ENCODE measurements around the gene POU2F1.

POU2F1 gene

DNA sequence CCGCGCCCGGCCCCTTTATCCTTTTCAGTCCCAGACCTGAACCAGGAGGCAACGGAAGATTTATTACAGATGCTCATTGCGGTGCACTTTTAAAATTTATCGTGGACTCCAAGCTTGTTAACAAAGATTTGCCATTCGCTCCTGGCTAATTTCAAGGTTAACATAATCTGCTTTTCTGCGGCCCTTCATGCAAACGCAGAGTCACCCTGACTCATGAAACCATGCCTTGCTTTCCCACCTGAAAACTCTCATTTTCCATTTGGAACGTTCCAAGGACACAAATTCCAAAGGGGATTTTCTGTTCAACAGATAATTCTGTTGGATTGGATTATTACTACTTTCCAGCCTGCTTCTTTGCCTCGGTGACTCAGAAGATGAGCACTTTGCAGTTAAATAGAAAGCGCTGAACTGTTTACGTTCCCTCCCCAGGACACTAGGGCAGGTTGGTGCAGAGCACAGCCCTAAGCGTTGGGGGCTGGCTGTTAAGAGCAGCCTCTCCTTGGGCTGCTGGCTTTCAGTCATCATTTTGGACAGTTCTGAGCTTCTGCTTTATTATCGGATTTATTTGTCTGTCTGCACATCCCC, 246.5 kb downstream of the POU2F1 start:
- TF ChIP-seq, protein P1, sequence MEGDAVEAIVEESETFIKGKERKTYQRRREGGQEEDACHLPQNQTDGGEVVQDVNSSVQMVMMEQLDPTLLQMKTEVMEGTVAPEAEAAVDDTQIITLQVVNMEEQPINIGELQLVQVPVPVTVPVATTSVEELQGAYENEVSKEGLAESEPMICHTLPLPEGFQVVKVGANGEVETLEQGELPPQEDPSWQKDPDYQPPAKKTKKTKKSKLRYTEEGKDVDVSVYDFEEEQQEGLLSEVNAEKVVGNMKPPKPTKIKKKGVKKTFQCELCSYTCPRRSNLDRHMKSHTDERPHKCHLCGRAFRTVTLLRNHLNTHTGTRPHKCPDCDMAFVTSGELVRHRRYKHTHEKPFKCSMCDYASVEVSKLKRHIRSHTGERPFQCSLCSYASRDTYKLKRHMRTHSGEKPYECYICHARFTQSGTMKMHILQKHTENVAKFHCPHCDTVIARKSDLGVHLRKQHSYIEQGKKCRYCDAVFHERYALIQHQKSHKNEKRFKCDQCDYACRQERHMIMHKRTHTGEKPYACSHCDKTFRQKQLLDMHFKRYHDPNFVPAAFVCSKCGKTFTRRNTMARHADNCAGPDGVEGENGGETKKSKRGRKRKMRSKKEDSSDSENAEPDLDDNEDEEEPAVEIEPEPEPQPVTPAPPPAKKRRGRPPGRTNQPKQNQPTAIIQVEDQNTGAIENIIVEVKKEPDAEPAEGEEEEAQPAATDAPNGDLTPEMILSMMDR (IDR thresholded peaks at IDR 0.05; ENCODE audit: extremely low read depth, insufficient read depth, missing control alignments), result no peak
- DNase-seq (ENCODE audit: low spot score), result no peak
- in situ Hi-C loops (cut with MboI; ENCODE audit: low pct_unique_long_range_greater_than_20kb, low sequenced_read_pairs, unreplicated experiment), result no loop called here

DNA sequence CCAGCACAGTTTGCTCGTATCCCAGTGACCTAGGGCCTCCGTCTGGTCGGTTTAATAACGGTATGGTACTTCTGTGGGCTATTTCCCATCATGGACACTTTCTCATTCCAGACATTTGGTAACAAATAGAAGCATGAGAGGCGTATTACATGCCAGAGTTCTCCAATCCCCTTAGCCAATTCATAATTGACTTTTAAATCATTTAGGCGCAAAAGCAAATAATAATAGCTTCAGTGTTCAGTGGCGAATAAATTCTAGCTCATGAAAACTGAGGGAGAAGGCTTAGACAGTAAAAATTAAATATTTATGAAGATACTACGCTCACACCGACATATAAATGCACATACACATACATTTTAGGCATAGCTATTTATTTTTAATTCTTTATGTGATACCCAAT, 247.1 kb downstream of the POU2F1 start:
- no peak for DNase-seq (ENCODE audit: low spot score)
- TF ChIP-seq, protein P1 (IDR thresholded peaks at IDR 0.05; ENCODE audit: extremely low read depth, insufficient read depth, missing control alignments), result no peak
- in situ Hi-C loops (cut with MboI; ENCODE audit: low pct_unique_long_range_greater_than_20kb, low sequenced_read_pairs, unreplicated experiment), result no loop called here

DNA sequence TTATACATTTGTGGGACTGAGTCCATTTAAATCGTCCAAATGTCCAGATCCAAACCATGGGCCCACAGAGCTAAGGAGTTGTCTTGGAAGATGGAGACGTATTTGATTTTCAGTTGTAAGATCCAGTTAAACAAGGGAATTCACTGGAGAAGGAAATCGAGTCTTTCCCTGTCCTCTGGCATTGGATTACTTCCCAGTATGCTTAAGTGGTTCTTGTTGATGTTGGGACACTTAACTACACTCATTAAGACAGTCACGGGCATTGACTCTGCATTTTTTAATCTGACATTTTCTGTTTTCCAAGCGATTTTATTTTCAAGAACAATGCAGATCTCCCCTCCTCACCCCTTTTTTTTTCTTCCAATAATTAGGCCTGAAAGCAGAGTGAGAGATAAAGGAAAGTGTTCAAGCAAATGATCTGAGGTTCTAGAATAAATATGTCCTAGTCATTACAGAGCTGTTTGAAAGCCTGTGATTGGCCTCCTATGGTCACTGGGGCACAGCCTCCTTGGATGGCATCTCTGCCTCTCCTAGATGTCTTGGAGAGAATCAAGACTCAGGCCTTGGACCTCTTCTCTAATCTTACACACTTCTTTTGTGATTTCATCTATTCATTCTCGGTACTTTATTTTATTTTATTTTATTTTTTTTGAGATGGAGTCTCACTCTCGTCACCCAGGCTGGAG, 248.7 kb downstream of the POU2F1 start:
- TF ChIP-seq, protein P1 (IDR thresholded peaks at IDR 0.05; ENCODE audit: extremely low read depth, insufficient read depth, missing control alignments), result no peak
- DNase-seq (ENCODE audit: low spot score), result no peak
- in situ Hi-C loops (cut with MboI; ENCODE audit: low pct_unique_long_range_greater_than_20kb, low sequenced_read_pairs, unreplicated experiment), result no loop called here

DNA sequence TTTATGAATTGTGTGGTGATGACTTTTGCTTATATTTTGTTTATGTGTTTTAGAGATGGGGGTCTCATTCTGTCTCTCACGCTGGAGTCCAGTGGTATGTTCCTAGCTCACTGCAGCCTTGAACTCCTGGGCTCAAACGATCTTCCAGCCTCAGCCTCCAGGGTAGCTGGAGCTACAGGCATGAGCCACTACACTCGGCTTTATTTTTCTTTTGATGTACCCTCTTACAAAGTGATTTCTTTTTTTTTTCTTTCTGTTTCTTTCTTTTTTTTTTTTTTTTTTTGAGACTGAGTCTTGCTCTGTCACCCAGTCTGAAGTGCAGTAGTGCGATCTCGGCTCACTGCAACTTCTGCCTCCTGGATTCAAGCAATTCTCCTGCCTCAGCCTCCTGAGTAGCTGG, 250.9 kb downstream of the POU2F1 start:
- DNase-seq (ENCODE audit: low spot score), result no peak
- TF ChIP-seq, protein P1 (IDR thresholded peaks at IDR 0.05; ENCODE audit: extremely low read depth, insufficient read depth, missing control alignments), result no peak
- in situ Hi-C loops (cut with MboI; ENCODE audit: low pct_unique_long_range_greater_than_20kb, low sequenced_read_pairs, unreplicated experiment), result no loop called here

DNA sequence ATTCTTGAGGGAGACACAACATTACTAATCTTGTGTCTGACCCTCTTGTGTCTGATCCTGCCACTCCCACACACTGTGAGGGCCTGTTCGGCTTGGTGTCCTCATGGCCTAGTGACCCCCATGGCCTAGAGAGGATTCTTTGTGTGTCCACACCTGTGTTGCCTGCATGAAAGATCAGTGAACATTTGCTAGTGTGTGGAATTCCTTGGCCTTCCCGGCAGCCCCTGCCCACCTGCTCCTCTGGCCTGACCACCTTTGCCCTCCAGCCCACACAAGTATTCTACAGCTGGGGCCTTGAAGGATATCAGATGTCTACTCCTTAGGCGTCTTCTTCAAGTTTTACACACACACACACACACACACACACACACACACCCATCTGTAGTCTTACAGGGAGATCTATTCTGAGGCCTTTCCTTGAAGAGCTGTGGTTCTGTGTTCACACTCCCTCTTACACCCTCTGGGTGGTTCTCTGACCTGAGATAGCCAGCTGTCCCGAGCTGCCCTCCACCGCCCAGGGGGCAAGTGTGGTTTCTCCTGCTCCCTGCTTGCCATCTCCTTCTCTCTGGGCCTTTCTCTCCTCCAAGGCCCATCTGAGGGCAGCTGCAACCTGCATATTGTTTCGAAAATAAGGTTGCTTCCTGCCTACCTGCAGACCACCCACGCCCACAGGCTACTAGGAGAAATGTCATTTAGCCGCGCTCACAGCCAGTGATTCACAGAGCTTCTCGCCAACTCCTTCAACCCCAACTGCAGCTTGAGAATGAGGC, 252.3 kb downstream of the POU2F1 start:
- TF ChIP-seq, protein P1 (IDR thresholded peaks at IDR 0.05; ENCODE audit: extremely low read depth, insufficient read depth, missing control alignments), result no peak
- DNase-seq (ENCODE audit: low spot score), result no peak
- in situ Hi-C loops (cut with MboI; ENCODE audit: low pct_unique_long_range_greater_than_20kb, low sequenced_read_pairs, unreplicated experiment), result no loop called here

DNA sequence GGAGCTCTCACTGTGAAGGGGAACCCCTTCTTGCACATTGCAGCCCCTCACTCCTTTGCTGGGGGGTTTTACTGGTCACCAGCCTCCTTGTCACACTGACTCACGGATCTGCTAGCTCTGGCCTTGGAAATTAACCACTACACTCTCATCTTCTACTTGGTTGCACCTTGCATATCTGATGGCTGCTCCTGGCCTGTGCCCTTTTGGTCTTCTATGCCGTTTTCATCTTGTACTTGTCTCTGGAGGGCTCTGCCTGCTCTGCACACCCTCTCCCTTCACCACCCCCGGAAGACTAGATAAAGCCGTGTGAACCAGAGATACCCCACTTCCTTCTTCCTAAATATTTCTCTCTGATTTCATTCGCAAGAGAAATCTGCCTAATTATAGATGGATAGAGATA, 253.1 kb downstream of the POU2F1 start:
- in situ Hi-C loops (cut with MboI; ENCODE audit: low pct_unique_long_range_greater_than_20kb, low sequenced_read_pairs, unreplicated experiment), result no loop called here
- DNase-seq (ENCODE audit: low spot score), result no peak
- TF ChIP-seq, protein P1 (IDR thresholded peaks at IDR 0.05; ENCODE audit: extremely low read depth, insufficient read depth, missing control alignments), result no peak
